Measurements from ENCODE around the gene YDJC.

- TF ChIP-seq EP300 (IDR thresholded peaks at IDR 0.05; ENCODE audit: borderline replicate concordance in 1 of 2, low read depth in 2 of 2, low read length in 2 of 2) (no peak), RXRA (IDR thresholded peaks at IDR 0.05; ENCODE audit: insufficient read depth, low read depth, low read length) (no peak), SAP30 (IDR thresholded peaks at IDR 0.05; ENCODE audit: insufficient read depth, insufficient replicate concordance, low read length) (no peak), POLR2A (IDR thresholded peaks at IDR 0.05; ENCODE audit: control extremely low read depth in 1 of 2, low read depth in 2 of 2, low read length in 2 of 2) (no peak), KDM5A (IDR thresholded peaks at IDR 0.05; ENCODE audit: low read length) (no peak), EZH2 (IDR thresholded peaks at IDR 0.05; ENCODE audit: low read depth, low read length, severe bottlenecking) (no peak), JUND (IDR thresholded peaks at IDR 0.05; ENCODE audit: low read length) (no peak)
- TF ChIP-seq, protein P1, sequence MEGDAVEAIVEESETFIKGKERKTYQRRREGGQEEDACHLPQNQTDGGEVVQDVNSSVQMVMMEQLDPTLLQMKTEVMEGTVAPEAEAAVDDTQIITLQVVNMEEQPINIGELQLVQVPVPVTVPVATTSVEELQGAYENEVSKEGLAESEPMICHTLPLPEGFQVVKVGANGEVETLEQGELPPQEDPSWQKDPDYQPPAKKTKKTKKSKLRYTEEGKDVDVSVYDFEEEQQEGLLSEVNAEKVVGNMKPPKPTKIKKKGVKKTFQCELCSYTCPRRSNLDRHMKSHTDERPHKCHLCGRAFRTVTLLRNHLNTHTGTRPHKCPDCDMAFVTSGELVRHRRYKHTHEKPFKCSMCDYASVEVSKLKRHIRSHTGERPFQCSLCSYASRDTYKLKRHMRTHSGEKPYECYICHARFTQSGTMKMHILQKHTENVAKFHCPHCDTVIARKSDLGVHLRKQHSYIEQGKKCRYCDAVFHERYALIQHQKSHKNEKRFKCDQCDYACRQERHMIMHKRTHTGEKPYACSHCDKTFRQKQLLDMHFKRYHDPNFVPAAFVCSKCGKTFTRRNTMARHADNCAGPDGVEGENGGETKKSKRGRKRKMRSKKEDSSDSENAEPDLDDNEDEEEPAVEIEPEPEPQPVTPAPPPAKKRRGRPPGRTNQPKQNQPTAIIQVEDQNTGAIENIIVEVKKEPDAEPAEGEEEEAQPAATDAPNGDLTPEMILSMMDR (IDR thresholded peaks at IDR 0.05; ENCODE audit: control extremely low read depth in 1 of 3, insufficient read depth in 1 of 3, low read depth in 1 of 3, low read length in 3 of 3) = no peak
Observed at GRCh38 chr22:21579474-21579851, 50.4 kb downstream of the YDJC start.

Data from H1 (cell line).